Effector memory CD8-positive, alpha-beta T cell (primary cell): ENCODE results near the gene HEXIM2.
"Not testable (repeated sequence)": the region's sequence is repeated elsewhere in the genome, so short reads cannot be mapped to it uniquely, and the experiment has no call there.

Experiments used
- ATAC-seq: fragments of 150-1000 bp; cut with Tn5 transposase; replicated peaks from 2 replicates; pipeline ENCODE4 v1.10.0; 2021; ENCODE audit warnings: mild to moderate bottlenecking, moderate library complexity
- DNase-seq, 3 experiments: peaks; one replicate each; pipeline ENCODE4 v3.0.0; 2021
- H3K27ac Mint-ChIP-seq, 2 donors: one replicate each; pipeline ENCODE4 v1.8.0; 2022; ENCODE audit warnings: mild to moderate bottlenecking in 2 of 2, mixed read lengths in 2 of 2, moderate library complexity in 2 of 2
- H3K27me3 Mint-ChIP-seq, 2 donors: one replicate each; pipeline ENCODE4 v1.8.0; 2022; ENCODE audit warnings: mixed read lengths in 2 of 2
- H3K36me3 Mint-ChIP-seq: one replicate; pipeline ENCODE4 v1.8.0; 2022; ENCODE audit warnings: mild to moderate bottlenecking, moderate library complexity, mixed read lengths; ENCODE audit not compliant: insufficient read depth
- H3K4me1 Mint-ChIP-seq, 2 donors: one replicate each; pipeline ENCODE4 v1.8.0; 2022; ENCODE audit warnings: low read depth in 2 of 2, mixed read lengths in 2 of 2
- H3K4me3 Mint-ChIP-seq, 2 donors: one replicate each; pipeline ENCODE4 v1.8.0; 2022; ENCODE audit warnings: mild to moderate bottlenecking in 2 of 2, mixed read lengths in 2 of 2, moderate library complexity in 2 of 2
- H3K9me3 Mint-ChIP-seq, 2 donors: one replicate each; pipeline ENCODE4 v1.8.0; 2022; ENCODE audit warnings: mixed read lengths in 2 of 2

The HEXIM2 gene

DNA sequence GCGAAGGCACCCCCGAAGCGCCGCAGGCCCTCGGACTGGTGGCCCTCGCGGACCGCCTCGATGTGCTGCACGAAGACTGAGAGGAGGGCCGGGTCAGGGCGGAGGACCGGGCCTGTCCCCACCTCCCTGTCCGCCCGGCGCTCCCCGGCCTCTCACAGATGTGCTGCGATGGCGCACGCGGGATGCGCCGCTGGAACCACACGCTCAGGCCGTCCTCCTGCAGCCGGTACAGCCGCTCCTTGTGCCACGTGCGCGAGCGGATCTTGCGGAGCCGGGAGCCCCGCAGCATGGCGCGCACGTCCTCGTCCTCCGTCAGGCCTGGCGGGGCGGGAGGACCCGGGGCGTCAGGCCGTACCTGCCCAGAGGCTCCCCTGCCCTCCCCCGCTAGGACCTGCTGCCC is 40.6 kb upstream of the HEXIM2 start:
- ATAC-seq (no peak), DNase-seq (no peak)
- H3K9me3 Mint-ChIP-seq: no peaks in the 10 kb centered on the region
- H3K27ac Mint-ChIP-seq: no peak overlapping the region
- peaks cover 3% of the 10 kb centered on the region for H3K36me3 Mint-ChIP-seq
- no peak overlapping the region for H3K4me3 Mint-ChIP-seq
- H3K27me3 Mint-ChIP-seq: peaks cover 0 to 13% of the 10 kb centered on the region in 2 donors
- H3K4me1 Mint-ChIP-seq: peaks cover 0 to 6% of the 10 kb centered on the region in 2 donors

DNA sequence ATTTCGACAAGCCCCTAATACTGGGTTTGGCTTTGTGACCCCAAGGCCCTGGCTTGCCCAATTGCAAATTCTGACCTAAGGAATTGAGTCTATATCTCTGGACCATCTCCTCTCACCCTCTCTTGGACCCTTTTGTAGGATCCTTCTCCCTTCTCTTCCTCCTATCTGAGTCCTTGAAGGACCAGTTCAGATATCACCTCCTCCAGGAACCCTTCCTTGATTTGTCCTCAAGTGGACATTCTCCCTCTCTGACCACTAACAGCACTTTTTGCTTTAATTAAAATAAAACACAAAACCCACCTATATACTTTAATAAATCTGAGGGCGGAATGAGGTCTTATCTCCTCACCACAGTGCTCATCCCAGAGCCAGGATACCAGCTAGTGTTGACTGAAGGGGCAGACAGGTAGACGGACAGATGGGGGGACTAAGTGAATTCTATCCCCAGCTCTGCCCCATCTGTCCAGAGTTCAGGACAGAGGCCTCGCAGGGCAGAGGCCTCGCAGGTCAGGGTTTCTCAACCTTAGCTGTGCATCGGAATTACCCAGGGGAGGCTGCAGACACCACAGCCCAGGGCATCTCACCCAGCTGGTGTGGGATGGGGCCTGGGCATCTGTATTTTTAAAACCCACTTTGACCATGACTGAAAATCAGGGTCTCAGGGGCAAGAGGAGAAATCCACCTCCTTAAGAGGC is 38.5 kb upstream of the HEXIM2 start:
- Mint-ChIP-seq H3K4me3 (no peak overlapping the region), H3K9me3 (no peaks in the 10 kb centered on the region), H3K27ac (peak overlapping the region in 1 of 2 donors; percentile 54), H3K36me3 (no peaks in the 10 kb centered on the region), H3K4me1 (peaks cover 0 to 6% of the 10 kb centered on the region in 2 donors), H3K27me3 (peaks cover 0 to 8% of the 10 kb centered on the region in 2 donors)
- DNase-seq: no peak
- ATAC-seq: no peak

DNA sequence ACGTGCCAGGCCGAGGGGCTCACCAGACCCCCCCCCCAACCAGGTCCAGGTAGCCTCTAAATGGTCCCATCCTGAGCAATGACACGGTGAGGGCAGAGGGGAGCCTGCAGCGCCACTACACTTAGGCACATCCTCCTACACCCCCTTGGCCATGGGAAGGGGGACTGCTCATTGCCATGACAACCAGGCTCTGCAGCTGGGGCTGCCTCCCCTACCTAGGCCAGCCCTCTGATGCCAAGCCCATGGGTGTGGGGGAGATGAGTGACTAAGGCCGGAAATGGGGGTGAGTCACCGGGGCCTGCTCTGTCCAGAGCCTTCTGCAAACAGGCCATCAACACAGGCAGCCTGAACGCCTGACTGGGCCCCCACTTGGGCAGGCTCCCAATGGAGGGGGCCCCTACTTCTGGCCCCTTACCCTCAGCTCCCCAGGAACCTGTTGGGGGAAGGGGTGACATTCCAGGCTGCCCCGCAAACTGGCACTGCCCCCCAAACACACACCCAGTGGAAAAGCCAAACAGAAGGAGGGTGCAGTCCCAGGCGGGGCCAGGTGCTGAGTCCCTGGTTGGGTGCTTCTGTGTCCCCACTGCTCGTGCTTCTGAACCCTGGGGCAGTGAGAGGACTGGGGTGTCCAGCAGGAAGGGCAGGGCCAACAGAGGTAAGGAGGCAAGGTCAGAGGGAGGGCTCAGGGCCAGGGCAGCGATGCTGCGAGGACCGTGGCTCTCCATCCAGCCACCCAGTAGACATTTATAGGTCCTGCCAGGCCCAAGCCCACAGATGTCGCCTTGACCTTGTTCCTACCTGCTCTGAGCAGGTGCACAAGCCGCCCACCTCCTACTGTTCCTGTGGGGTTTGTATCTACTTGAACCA is 37.5 kb upstream of the HEXIM2 start:
- H3K27me3 Mint-ChIP-seq: peaks cover 0 to 8% of the 10 kb centered on the region in 2 donors
- ATAC-seq (peak; percentile 71), DNase-seq (no peak)

DNA sequence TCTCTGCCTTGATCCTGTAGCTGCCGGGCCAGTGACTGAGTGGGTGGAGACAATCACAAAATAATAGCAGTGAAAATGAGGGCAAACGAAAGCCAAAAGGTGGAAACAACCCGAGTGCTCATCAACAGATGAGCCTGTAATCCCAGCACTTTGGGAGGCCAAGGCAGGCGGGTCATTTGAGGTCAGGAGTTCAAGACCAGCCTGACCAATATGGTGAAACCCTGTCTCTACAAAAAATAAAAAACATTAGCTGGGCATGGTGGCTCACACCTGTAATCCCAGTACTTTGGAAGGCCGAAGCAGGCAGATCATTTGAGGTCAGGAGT is 36.9 kb upstream of the HEXIM2 start:
- not testable (repeated sequence) for H3K27ac Mint-ChIP-seq, H3K9me3 Mint-ChIP-seq, ATAC-seq, H3K27me3 Mint-ChIP-seq, H3K36me3 Mint-ChIP-seq, H3K4me3 Mint-ChIP-seq, H3K4me1 Mint-ChIP-seq, DNase-seq

More for the DNA sequence above, 37.5 kb upstream of the HEXIM2 start:
- Mint-ChIP-seq H3K4me3 (no peak overlapping the region), H3K36me3 (no peaks in the 10 kb centered on the region), H3K4me1 (peaks cover 0 to 6% of the 10 kb centered on the region in 2 donors), H3K9me3 (no peaks in the 10 kb centered on the region), H3K27ac (no peak overlapping the region)

DNA sequence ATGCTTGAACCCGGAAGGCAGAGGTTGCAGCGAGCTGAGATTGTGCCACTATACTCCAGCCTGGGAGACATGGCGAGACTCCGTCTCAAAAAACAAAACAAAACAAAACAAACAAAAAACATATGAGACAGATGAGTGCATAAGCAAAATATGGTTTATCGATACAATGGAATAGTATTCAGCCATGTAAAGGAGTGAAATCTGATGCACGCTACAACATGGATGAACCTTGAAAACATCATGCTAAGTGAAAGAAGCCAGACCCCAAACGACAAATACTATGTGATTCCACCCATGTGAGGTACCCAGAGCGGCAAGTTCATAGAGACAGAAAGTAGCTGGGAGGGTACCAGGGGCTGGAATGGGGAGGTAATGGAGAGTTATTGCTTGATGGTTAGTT is 36.2 kb upstream of the HEXIM2 start:
- no peaks in the 10 kb centered on the region for H3K36me3 Mint-ChIP-seq
- no peak for DNase-seq
- no peak overlapping the region for H3K4me3 Mint-ChIP-seq

DNA sequence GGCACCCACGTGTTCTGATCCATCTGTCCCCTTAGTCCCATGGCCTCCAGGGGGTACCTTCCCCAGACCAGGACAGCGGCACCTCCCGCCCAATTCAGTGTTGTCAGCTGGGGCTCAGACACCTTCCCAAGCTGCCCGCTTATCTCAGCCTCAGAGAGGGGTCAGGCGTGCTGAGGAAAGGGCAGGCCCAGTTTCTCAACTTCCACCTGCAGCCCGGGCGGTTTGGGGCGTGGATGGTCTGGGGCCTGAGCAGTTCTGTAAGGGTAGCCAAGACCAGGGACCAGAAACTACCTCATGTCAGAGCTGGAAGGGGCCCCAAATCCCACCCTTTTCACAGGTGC is 34.5 kb upstream of the HEXIM2 start:
- Mint-ChIP-seq H3K27ac (peak overlapping the region in 1 of 2 donors; percentile 68), H3K4me1 (peaks cover 6% of the 10 kb centered on the region in 2 donors), H3K9me3 (no peaks in the 10 kb centered on the region), H3K4me3 (no peak overlapping the region), H3K27me3 (peaks cover 0 to 12% of the 10 kb centered on the region in 2 donors), H3K36me3 (peaks cover 6% of the 10 kb centered on the region)
- ATAC-seq (no peak), DNase-seq (no peak)

More for the DNA sequence above, 36.2 kb upstream of the HEXIM2 start:
- H3K27me3 Mint-ChIP-seq: peaks cover 0 to 9% of the 10 kb centered on the region in 2 donors
- peaks cover 0 to 6% of the 10 kb centered on the region in 2 donors for H3K4me1 Mint-ChIP-seq
- H3K27ac Mint-ChIP-seq: no peak overlapping the region
- no peaks in the 10 kb centered on the region for H3K9me3 Mint-ChIP-seq
- no peak for ATAC-seq

DNA sequence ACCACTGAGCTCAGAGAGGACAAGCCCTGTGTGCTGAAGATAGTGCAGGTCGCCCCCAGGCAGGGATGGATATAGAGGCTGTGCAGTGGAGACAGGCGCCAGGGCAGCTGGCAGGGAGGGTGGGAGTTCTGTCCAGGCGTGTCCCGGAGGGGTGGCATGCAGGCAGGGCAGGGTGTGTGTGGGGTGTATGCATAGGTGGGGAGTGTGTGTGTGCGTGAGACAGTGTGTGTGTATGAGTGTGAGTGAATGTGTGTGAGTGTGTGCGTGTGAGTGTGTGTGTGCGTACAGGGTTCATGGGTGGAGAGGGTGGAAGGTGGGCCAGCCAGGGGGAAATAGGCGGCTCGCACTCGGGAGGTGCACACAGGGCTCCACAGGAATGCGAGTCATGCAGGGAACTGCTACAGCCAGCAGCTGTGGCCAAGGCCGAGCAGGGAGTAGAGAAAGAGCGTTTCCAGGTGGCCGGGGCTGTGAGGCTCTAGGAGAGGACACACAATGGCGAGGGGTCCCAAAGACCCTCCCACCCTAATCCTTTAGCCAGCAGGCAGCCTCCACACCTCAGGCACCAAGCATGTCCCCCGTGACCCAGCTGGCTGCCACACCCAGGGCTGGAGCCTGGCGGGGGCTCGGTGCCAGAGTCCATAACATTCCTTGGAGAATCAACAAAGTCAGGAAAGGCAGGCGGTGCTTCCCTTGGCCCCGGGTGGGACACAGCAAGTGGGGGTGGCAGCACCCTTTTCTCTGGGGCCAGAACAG is 34.0 kb upstream of the HEXIM2 start:
- peak overlapping the region in 1 of 2 donors; percentile 68 for H3K27ac Mint-ChIP-seq

DNA sequence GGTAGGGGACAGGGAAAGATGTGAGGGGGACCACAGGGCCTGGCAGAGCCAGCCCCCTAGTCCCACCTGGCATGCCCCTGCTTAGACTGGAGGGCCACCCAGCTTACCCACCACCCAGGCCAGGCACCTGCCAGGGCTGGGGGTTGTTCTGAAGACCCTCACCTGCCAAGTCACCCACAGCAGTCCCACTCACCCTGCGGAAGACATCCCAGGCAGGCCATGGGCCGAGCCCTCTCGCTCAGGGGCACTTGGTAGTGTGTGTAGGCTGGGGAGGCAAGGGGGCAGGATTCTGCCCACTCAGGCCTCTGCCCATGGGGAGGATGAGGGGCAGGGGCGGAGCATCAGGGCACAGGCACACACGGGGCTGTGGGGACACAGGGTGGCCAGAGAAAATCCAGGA is 33.3 kb upstream of the HEXIM2 start:
- no peak for DNase-seq
- peaks cover 6 to 7% of the 10 kb centered on the region in 2 donors for H3K4me1 Mint-ChIP-seq
- peaks cover 9% of the 10 kb centered on the region for H3K36me3 Mint-ChIP-seq
- no peak for ATAC-seq
- H3K27ac Mint-ChIP-seq: no peak overlapping the region
- H3K9me3 Mint-ChIP-seq: no peaks in the 10 kb centered on the region
- peaks cover 0 to 12% of the 10 kb centered on the region in 2 donors for H3K27me3 Mint-ChIP-seq
- H3K4me3 Mint-ChIP-seq: no peak overlapping the region

More for the DNA sequence above, 34.0 kb upstream of the HEXIM2 start:
- Mint-ChIP-seq H3K9me3 (no peaks in the 10 kb centered on the region), H3K4me3 (no peak overlapping the region), H3K4me1 (peaks cover 6% of the 10 kb centered on the region in 2 donors), H3K27me3 (peaks cover 0 to 12% of the 10 kb centered on the region in 2 donors), H3K36me3 (peaks cover 6% of the 10 kb centered on the region)
- ATAC-seq (no peak), DNase-seq (no peak)

DNA sequence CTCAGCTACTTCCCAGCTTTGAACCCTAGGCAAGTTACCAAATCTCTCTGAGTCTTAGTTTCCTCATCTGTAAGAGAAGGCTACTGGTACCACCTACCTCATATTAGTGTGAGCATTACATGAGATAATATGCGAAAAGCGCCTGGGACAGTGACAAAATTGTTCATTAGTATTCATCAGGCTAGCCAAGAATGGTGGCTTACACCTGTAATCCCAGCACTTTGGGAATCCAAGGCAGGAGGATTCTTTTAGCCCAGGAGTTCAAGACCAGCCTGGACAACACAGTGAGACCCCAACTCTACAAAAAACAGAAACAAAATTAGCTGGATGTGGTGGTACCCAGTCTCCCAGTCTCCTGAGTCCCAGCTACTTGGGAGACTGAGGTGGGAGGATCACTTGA is 32.7 kb upstream of the HEXIM2 start:
- peaks cover 0 to 12% of the 10 kb centered on the region in 2 donors for H3K27me3 Mint-ChIP-seq
- H3K4me3 Mint-ChIP-seq: no peak overlapping the region
- ATAC-seq (no peak), DNase-seq (no peak)
- H3K4me1 Mint-ChIP-seq: peaks cover 6 to 10% of the 10 kb centered on the region in 2 donors
- H3K27ac Mint-ChIP-seq: no peak overlapping the region
- peaks cover 15% of the 10 kb centered on the region for H3K36me3 Mint-ChIP-seq
- no peaks in the 10 kb centered on the region for H3K9me3 Mint-ChIP-seq

DNA sequence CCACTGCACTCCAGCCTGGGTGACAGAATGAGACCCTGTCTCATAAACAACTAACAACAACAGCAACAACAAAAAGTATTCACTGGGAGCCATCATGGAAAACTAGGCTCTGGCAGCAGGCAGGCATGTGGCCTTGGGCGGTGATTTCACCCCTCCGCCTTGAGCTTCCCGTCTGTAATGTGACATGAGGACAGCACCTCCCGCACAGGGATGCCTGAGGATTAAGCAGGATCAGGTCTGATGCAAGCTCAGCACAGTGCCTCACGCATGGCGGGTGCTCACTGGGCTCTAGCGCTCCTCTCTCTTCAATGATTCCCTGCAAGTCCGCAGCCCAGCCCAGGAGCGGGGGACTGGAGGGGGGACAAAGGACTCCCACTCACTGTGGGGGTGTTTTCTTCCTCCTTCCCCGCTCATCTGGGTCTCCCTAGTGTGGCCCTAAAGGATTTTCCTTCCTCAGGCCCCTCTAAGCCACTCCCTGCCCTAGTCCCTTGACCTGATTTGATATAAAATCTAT is 32.2 kb upstream of the HEXIM2 start:
- DNase-seq (no peak), ATAC-seq (no peak)
- H3K4me1 Mint-ChIP-seq: peaks cover 3 to 10% of the 10 kb centered on the region in 2 donors
- peaks cover 0 to 12% of the 10 kb centered on the region in 2 donors for H3K27me3 Mint-ChIP-seq
- H3K9me3 Mint-ChIP-seq: no peaks in the 10 kb centered on the region
- no peak overlapping the region for H3K27ac Mint-ChIP-seq
- H3K4me3 Mint-ChIP-seq: no peak overlapping the region
- H3K36me3 Mint-ChIP-seq: peaks cover 15% of the 10 kb centered on the region

DNA sequence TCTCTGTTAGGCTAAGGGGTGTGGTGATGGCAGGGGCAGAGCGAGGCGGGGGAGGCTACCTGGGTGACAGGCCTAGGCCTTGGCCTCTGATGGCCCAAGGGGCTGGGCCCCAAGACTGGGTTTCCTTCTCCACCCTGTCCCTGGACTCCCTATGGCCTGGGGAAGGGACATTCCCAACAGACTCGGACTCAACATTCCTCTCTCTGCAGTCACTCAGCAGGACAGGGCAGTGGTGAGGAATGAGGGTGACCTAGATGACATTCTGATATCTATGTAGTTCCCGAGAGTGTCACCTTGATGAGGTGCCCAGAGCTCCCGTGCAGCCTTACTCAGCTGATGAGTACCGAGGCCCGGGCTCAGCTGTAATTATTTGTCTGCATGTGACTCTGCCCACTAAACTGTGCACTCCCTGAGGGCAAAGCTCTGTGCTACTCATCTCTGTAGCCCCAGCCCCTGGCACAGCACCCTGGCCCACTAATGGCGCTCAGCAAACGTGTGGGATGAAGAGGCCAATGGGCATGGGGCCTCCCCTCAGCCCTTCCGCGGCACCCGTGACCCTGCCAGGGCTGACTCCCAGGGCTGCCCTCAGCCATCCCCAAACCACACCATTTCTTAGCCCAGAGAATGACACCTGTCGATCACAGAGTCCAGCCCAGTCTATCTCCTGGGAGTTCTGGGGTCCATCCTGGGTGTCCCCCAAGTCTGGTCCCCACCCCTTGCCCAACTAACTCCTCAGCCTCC is 31.6 kb upstream of the HEXIM2 start:
- H3K27me3 Mint-ChIP-seq: peaks cover 0 to 12% of the 10 kb centered on the region in 2 donors
- ATAC-seq (no peak), DNase-seq (no peak)
- no peaks in the 10 kb centered on the region for H3K9me3 Mint-ChIP-seq
- H3K27ac Mint-ChIP-seq: no peak overlapping the region
- peak overlapping the region in 1 of 2 donors; percentile 37 for H3K4me3 Mint-ChIP-seq
- H3K36me3 Mint-ChIP-seq: peaks cover 17% of the 10 kb centered on the region
- peaks cover 0 to 11% of the 10 kb centered on the region in 2 donors for H3K4me1 Mint-ChIP-seq

DNA sequence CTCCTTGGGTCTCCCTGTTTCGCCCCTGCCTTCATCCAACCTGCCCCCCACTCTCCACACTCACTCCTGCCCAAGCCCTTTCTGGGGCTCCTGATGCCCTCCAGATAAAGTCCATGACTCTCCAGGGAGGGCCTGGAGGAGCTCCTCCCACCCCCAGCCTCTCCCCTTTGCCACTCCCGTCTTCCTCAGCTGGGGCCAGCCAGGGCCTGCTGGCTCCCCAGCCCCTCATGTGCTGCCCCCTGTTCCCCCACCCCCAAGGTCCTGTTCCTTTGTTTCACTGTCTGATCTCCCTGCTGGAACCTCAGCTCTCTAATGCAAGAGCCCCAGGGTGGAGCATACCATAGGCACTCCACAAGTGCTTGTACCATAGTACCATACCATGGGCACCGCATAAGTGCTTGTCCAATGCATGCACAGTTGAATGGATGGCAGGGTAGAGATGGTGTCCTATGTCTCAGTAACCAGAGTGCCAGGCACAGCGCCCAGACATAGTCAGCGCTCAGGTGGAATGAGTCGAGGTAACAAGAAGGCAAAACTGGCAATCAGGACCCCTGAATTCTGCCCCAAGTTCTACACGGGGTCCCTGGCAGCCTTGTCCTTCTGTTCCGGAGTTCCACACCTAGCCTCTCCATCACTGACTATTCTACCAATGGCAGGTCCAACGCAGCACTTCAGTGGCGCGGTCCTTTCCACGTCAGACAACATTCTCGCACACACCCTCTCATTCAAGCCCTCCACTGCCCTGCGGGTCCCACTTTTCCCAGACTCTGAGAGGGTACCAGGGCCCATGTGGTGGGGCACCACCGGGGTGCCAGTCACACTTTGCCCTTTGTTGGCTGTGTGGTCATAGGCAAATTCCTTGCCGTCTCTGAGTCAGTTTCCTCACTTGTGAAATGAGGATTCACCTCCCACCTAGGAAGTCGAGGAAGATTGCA is 30.7 kb upstream of the HEXIM2 start:
- peaks cover 2 to 17% of the 10 kb centered on the region in 2 donors for H3K4me1 Mint-ChIP-seq
- ATAC-seq (no peak), DNase-seq (no peak)
- peak overlapping the region; percentile 71 to 84 for H3K4me3 Mint-ChIP-seq
- H3K27me3 Mint-ChIP-seq: peaks cover 0 to 12% of the 10 kb centered on the region in 2 donors
- no peaks in the 10 kb centered on the region for H3K9me3 Mint-ChIP-seq
- peaks cover 22% of the 10 kb centered on the region for H3K36me3 Mint-ChIP-seq
- H3K27ac Mint-ChIP-seq: no peak overlapping the region
